NB4 (cell line): ENCODE measurements around the gene KDM8.

Experiments
- MAX ChIP-seq: IDR thresholded peaks from 2 replicates; pipeline ENCODE4 v1.6.1; 2011; ENCODE audit warnings: low read depth, low read length
- MYC ChIP-seq: IDR thresholded peaks from 2 replicates; pipeline ENCODE4 v1.6.1; 2011; ENCODE audit warnings: low read depth, low read length
- POLR2A ChIP-seq: IDR thresholded peaks from 2 replicates; pipeline ENCODE4 v1.6.1; 2011; ENCODE audit warnings: mild to moderate bottlenecking; ENCODE audit not compliant: insufficient read length; ENCODE audit errors: extremely low read depth
- TF ChIP-seq, protein P1 (sequence below): IDR thresholded peaks from one replicate; pipeline ENCODE4 v1.5.1; 2012; ENCODE audit warnings: low read depth, low read length

DNA sequence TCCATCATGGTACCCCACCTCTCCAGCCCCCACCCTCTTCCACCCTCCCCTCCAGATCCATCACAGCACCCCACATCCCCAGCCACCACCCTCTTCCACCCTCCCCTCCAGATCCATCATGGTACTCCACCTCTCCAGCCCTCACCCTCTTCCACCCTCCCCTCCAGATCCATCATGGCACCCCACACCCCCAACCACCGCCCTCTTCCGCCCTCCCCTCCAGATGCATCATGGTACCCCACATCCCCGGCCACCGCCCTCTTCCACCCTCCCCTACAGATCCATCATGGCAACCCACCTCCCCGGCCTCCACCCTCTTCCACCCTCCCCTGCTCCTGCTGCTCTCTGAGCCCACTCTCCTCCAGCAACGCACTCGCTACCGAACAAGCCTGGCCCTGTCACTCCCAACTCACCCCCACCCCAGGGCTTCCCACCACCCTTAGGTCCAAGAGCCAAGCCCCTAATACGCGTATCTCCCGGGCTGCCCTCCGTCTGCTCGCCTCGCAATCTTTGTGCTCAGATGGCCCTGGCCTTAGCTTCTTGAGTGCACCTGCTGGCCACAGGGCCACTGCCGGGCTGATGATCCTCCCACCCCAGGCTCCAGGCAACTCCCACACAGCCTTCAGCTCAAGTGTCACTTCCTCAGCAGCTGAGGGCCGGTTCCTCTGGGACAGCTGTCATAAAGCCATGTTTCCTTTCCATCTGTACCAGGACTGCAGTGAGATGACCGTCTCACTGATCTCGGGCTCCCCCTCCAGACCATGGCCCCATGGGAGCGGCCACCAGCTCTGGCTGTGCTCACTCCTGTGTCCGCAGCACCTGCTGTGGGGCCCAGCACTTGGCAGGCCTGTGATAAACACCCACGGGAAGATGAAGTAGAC lies 25.5 kb downstream of the KDM8 start:
- TF ChIP-seq, protein P1, sequence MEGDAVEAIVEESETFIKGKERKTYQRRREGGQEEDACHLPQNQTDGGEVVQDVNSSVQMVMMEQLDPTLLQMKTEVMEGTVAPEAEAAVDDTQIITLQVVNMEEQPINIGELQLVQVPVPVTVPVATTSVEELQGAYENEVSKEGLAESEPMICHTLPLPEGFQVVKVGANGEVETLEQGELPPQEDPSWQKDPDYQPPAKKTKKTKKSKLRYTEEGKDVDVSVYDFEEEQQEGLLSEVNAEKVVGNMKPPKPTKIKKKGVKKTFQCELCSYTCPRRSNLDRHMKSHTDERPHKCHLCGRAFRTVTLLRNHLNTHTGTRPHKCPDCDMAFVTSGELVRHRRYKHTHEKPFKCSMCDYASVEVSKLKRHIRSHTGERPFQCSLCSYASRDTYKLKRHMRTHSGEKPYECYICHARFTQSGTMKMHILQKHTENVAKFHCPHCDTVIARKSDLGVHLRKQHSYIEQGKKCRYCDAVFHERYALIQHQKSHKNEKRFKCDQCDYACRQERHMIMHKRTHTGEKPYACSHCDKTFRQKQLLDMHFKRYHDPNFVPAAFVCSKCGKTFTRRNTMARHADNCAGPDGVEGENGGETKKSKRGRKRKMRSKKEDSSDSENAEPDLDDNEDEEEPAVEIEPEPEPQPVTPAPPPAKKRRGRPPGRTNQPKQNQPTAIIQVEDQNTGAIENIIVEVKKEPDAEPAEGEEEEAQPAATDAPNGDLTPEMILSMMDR, result no peak
- TF ChIP-seq POLR2A, result no peak
- TF ChIP-seq MYC, result peak; percentile 57
- TF ChIP-seq MAX, result no peak
